Stimulated activated CD8-positive, alpha-beta memory T cell treated with anti-CD3 and anti-CD28 coated beads, Interleukin-7, amount 100 ng/mL, for 48 hours (primary cell): ENCODE data around the gene PNMA8A.
"Not testable (repeated sequence)": the region's sequence is repeated elsewhere in the genome, so short reads cannot be mapped to it uniquely, and the experiment has no call there.

Experiments used
- DNase-seq, 2 donors: peaks; one replicate each; pipeline ENCODE4 v3.0.0-alpha.2; 2020; ENCODE audit warnings: low read depth in 1 of 2; ENCODE audit errors: extremely low read depth in 1 of 2

The PNMA8A gene

GRCh38 chr19:46470376-46470775, 987 bp downstream of the PNMA8A start:
- DNase-seq, result no peak

GRCh38 chr19:46469541-46470185, 1.7 kb downstream of the PNMA8A start:
- DNase-seq, result no peak

GRCh38 chr19:46466536-46467196, 4.7 kb downstream of the PNMA8A start:
- no peak for DNase-seq

GRCh38 chr19:46463516-46463915, 7.8 kb downstream of the PNMA8A start:
- DNase-seq, result no peak

- no peak for DNase-seq
Measured at GRCh38 chr19:46461537-46461936, 9.8 kb downstream of the PNMA8A start.

- no peak for DNase-seq
Measured at GRCh38 chr19:46460981-46461380, 10.4 kb downstream of the PNMA8A start.

GRCh38 chr19:46460055-46460454, 11.3 kb downstream of the PNMA8A start:
- DNase-seq, result no peak

- no peak for DNase-seq
Measured at GRCh38 chr19:46456930-46457329, 14.4 kb downstream of the PNMA8A start.

- DNase-seq, result no peak
Measured at GRCh38 chr19:46454244-46454643, 17.1 kb downstream of the PNMA8A start.

- DNase-seq, result no peak
Measured at GRCh38 chr19:46453661-46454060, 17.7 kb downstream of the PNMA8A start.

- no peak for DNase-seq
Measured at GRCh38 chr19:46452186-46452585, 19.2 kb downstream of the PNMA8A start.

- DNase-seq, result no peak
Measured at GRCh38 chr19:46451352-46451751, 20.0 kb downstream of the PNMA8A start.

- DNase-seq, result no peak
Measured at GRCh38 chr19:46450737-46451136, 20.6 kb downstream of the PNMA8A start.

GRCh38 chr19:46449228-46449627, 22.1 kb downstream of the PNMA8A start:
- DNase-seq, result no peak

GRCh38 chr19:46448601-46449000, 22.8 kb downstream of the PNMA8A start:
- DNase-seq, result no peak

GRCh38 chr19:46447824-46448223, 23.5 kb downstream of the PNMA8A start:
- DNase-seq, result no peak

- DNase-seq, result no peak
Measured at GRCh38 chr19:46447006-46447405, 24.4 kb downstream of the PNMA8A start.

- DNase-seq, result no peak
Measured at GRCh38 chr19:46446021-46446420, 25.3 kb downstream of the PNMA8A start.

- no peak for DNase-seq
Measured at GRCh38 chr19:46442808-46443450, 28.4 kb downstream of the PNMA8A start.

- no peak for DNase-seq
Measured at GRCh38 chr19:46441866-46442265, 29.5 kb downstream of the PNMA8A start.

- not testable (repeated sequence) for DNase-seq
Measured at GRCh38 chr19:46435689-46436088, 35.7 kb downstream of the PNMA8A start.

GRCh38 chr19:46435009-46435408, 36.4 kb downstream of the PNMA8A start:
- DNase-seq, result no peak
